GM18505 (cell line): ENCODE results near the gene RBM45.
A peak's percentile ranks its signal among the peaks of the same experiment; 100 is the strongest.

Experiments used
- ATAC-seq: cut with Tn5 transposase; IDR thresholded peaks from one replicate; pipeline ENCODE4 v1.9.1; 2021; ENCODE audit not compliant: unreplicated experiment
- POLR2A ChIP-seq: IDR thresholded peaks from 4 replicates; pipeline ENCODE4 v1.6.1; 2011; ENCODE audit warnings: borderline replicate concordance; ENCODE audit not compliant: insufficient read depth, insufficient read length; ENCODE audit errors: extremely low read depth

The RBM45 gene

DNA sequence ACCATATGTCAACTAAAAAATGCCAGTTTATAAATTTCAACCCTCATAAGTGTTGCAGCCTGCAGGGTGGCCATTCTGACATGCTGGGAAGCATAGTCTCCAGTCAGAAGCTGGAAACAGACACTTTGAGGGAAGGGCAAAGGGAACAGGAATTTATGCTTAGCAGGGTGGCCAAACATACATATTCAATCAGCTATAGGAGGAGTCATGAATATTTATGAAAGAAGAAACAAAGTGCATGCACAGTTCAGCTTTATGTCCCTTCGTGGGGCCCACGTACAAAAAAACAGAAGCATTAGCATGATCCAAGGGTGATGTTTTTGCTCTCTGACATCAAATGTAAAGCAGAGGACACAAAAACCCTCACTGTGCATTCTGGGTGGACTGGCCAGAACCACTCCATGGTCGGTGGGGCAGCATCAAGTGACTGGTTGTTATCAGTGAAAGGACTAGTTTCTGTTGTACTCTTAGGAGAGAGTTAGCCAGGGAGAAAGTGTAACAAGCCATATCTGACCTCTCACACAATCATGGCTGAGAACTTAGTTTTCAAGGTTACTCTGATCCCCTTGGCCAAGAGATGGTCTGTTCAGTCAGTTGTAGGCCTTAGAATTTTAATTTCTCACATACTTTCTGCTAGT, 29.7 kb upstream of the RBM45 start:
- no peak for TF ChIP-seq POLR2A

DNA sequence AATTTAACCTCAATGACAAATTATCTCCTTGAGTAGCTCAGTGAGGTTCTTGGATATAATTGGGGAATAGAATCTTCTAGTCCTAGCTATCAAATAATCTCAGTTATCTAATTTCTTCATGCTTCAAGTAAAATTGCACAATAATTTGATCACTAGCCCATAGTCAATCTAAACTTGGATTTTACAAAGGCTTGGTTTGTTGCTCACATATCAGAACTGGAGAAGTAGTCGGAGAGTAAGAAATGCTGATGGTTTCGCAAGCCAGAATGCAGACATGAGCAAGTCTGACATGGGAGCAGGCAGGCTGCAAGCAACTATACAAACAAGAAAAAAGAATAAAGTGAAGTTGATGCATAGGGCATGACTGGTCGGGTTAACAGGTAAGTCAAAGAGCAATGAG, 28.0 kb upstream of the RBM45 start:
- no peak for ATAC-seq

More for the DNA sequence above, 29.7 kb upstream of the RBM45 start:
- no peak for ATAC-seq

DNA sequence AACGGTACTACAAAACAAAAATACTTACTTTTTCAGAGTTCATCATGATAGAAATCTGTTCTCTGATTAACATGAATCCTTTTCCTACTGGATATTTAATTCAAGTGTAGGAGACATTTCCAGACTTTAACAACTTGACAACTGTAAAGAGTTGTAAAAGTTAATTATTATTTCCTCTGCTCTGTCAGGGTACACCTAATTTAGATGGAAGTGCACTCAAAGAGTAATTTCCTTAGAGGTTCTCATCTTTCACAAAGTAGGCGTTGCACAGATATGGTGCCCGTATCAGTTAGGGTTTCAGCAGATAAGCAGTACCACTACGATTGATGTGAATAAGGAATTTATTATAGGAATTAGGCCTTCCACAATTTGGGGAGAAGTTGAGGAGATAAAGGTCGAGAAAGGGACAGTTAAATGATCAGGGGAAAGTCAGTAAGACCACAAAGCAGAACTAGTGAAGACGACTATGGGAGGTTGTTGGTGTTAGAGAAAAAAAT, 23.4 kb upstream of the RBM45 start:
- no peak for ATAC-seq
- no peak for TF ChIP-seq POLR2A

More for the DNA sequence above, 28.0 kb upstream of the RBM45 start:
- TF ChIP-seq POLR2A: no peak

DNA sequence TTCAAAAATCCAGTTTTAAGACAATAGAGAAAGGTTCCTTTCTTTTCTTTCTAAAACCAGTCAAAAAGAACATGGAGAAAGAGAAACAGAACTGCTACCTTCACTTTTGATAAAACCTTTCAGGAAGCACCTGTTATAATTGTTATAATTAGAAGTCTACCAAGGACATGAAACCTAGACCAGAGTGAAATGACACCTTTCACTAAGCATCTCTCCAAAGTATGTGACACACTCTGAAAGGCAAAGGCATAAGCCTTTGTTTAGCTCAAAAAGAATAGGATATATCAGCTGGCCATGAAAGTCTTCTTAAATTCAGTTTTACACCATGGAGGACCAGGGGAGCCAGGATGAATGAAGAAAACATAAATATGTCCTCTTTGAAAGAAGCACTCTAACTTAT, 18.8 kb upstream of the RBM45 start:
- no peak for TF ChIP-seq POLR2A
- ATAC-seq: no peak

DNA sequence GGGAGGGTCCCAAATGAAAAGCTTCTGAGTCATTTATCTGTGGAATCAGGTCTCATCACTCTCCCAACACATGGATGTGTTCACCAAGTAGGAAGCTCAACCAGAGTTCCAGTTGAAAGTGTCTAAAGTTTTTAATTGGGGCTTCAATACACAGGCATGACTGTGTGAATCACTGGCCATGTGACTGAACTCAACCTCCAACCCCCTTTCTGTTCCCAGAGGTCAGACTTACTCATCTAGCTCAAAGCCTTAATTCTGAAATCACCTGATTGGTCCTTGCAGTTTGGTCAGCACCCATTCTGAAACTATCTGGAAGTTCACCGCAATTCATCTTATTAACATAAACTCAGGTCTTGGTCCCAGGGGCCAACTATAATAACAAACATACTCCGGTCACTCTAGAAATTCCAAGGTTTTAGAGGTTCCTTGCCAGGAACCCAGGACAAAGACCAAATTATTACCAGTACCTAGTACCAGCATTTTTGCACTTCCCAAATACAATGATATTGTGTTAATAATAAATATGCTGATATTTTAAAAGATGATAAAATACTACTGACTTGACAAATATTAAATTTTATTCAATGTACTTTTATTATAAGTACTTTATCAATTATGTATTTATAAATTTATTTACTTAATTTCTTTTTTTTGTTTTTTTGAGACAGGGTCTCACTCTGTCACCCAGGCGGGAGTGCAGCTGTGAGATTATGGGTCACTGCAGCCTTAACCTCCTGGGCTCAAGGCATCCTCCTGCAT, 10.7 kb upstream of the RBM45 start:
- ATAC-seq: no peak
- TF ChIP-seq POLR2A: no peak

DNA sequence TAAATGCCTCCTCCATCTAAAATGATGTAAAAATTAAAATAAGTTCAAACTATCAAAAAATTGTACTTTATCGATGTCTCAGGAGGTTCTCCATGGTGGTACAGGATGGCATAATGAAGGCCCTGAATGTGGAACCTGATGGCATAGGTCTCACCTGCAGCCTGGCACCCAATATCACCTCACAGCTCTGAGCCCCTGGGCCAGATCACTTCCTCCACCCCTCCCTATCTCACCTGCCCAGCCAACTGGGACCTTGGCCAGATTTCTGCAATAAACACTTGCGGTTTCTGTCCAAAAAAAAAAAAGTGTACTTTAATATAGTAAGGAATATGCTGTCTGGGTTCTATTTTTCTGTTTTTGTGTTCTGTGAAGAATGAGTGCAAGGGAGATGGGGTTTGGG, 6.7 kb upstream of the RBM45 start:
- ATAC-seq: no peak
- TF ChIP-seq POLR2A: no peak

DNA sequence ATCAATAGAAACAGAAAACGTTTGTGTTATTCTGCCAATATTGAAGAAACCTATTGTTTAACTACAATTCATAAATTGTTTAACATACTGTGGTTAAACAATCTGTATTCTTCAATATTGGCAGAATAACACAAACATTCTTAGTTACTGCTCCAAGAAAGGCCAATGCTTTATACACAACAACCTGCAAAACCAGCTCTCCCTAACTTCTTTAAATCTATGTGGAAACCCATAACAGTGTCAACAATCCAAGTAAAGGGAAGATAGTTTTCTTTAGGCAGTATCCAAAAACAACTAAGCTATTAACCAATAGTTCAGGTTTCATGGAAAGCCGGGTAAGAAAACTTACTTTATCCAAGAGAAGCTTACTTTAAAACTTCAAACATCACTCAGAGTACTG, 6.2 kb upstream of the RBM45 start:
- ATAC-seq: no peak
- no peak for TF ChIP-seq POLR2A

DNA sequence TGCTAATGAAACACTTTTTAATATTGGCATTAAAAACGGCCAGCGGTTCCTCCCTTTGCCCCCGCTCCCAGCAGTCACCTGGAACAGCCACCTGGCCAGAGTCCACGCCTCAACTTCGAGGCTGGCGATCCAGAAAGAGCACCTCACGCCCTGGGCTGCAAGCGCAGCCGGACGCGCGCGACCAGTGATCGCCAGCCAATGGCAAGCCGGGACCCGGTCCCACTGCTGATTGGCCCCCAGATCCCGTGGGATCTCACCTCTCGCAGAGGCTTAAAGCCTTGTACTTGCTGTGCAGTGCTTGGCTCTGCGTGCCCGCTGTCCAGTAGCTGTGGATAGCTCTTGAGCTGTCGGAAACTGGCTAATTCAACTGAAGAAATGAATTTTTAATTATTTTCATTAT, 4.1 kb upstream of the RBM45 start:
- no peak for TF ChIP-seq POLR2A
- ATAC-seq: no peak

DNA sequence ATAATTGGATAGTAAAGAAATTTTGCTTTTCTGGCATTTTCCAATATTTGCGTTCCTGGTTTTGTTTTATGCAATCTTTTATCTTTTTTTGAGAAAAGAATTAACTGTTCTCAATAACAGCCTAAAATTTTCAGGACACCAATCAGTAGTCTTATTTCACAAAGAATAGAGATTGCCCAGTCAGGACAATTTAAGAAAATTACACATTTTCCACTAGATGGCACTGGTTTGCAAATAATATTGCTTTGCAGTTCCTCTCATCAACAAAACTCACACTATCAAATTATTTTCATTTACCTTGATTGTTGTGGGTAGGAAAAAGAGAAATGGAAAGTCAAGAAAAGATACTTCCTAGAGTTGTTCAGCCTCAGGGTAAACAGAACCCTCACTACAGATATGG, 2.4 kb upstream of the RBM45 start:
- no peak for ATAC-seq
- no peak for TF ChIP-seq POLR2A

DNA sequence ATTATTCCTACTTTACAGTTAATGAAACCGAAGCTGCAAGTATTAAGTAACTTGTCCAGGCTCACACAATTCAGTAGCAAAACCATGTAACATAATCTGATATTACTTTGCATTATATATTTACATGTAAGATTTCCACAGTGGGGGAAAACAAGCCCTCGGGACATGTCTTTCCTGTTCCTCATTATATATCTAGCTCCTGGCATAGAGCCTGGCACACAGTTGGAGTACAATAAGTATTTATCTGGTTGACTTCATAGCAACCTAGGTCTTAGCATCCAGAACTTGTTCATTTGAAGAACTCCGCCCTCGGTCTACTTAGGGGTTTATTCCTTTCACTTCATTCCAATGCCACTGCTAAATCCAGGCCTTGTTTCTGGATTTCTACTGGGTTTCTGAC, 1.6 kb upstream of the RBM45 start:
- no peak for ATAC-seq

DNA sequence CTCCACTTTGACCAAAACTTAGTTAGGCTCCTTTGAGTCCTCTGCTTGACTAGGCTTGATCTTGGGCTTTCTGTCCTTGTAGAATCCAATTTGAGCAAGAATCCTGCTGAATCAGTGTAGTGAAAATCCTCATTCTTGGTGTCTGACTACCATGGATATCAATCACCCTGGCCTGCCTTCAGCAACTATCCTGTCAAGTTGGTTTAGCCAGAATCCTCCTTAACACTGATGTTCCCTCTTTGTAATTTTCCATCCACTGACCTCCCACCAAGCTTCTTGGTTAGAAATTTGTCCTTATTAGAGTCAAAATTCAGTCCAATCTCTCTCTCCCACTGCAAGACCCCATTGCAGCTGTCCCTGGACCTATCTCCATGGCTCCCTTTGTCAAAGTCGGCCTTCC, 494 bp upstream of the RBM45 start:
- no peak for TF ChIP-seq POLR2A
- no peak for ATAC-seq

More for the DNA sequence above, 1.6 kb upstream of the RBM45 start:
- TF ChIP-seq POLR2A: no peak

DNA sequence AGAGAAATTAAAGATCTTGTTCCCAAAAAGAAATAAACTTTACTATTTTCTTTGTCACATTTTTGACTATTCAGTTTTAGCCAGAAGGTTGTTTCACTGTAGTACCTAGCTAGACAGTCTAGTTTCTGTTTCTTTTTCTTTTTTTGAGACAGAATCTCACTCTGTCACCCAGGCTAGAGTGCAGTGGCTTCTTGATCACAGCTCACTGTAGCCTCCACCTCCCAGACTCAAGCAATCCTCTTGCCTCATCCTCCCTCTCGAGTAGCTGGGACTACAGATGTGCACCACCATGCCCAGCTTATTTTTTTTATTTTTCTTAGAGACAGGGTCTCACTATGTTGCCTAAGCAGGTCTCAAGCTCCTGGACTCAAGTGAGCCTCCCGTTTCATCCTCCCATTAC, 2.2 kb downstream of the RBM45 start:
- no peak for TF ChIP-seq POLR2A

DNA sequence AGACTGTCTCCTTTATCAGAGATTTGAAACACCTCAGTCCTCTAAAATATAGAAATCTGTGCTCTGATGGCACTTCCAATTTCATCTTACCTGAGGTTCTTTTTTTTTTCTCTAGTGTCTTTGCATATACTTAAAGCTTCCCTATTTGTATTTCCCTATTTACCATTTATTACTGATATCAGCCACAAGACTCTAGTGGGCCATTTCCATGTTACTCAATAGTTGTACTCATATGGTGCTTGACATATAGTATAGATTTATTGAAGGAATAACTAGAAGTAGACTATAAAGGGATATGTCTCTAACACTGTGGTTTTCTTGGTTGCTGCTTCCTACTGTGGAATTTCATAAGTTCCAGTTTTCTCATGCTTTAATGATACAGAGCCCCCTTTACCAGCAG, 3.0 kb downstream of the RBM45 start:
- TF ChIP-seq POLR2A: no peak
- no peak for ATAC-seq

More for the DNA sequence above, 2.2 kb downstream of the RBM45 start:
- peak; percentile 29 for ATAC-seq

DNA sequence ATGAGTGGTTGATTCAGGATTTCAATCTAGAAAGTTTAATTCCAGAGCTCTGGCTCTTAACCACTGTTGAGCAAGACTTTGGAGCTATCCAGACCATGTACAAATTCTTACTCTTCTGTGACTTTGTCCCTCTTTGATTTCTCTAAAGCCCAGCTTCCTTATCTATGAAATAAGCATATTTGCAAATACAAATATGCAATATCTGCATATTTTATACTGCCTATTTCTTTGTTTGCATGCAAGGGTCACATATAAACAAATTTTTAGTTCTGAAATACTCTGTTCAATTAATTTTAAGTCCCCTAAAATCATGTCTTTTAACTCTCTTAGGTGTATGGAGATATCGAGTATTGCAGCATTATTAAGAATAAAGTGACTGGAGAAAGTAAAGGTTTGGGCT, 5.5 kb downstream of the RBM45 start:
- no peak for ATAC-seq
- no peak for TF ChIP-seq POLR2A
